Esophagus muscularis mucosa (tissue), 4 donors: ENCODE results near the gene GLCCI1. TPM values are rescaled to one million over a fixed set of nuclear protein-coding genes. Genes with fewer than 3 reads are reported as not detected.
"Not testable (repeated sequence)": the region's sequence is repeated elsewhere in the genome, so short reads cannot be mapped to it uniquely, and the experiment has no call there.

ENCODE experiments used
- DNase-seq: peaks from one replicate; pipeline ENCODE4 v3.0.0-alpha.2; 2017; ENCODE audit errors: extremely low spot score
- H3K27ac ChIP-seq, 4 donors: fragments of 200-600 bp; sonication (generic); replicated peaks in 1 of 4; 1 replicate in 3 of 4; 2 replicates in 1 of 4; pipeline ENCODE4 v1.5.1; 2016 to 2019; ENCODE audit warnings: mild to moderate bottlenecking in 1 of 4
- H3K27me3 ChIP-seq, 4 donors: fragments of 200-600 bp; sonication (generic); one replicate each; pipeline versions ENCODE4 v1.5.1 to v1.6.0; 2016 to 2019
- H3K36me3 ChIP-seq, 4 donors: fragments of 200-600 bp; sonication (generic); one replicate each; pipeline ENCODE4 v1.5.1; 2016 to 2019
- H3K4me1 ChIP-seq, 4 donors: fragments of 200-600 bp; sonication (generic); one replicate each; pipeline ENCODE4 v1.5.1; 2016 to 2019
- H3K4me3 ChIP-seq, 4 donors: fragments of 200-600 bp; sonication (generic); 1 replicate in 2 of 4; 2 replicates in 2 of 4; pipeline ENCODE4 v1.5.1; 2016 to 2019; ENCODE audit warnings: mild to moderate bottlenecking in 4 of 4, moderate library complexity in 1 of 4
- H3K9me3 ChIP-seq, 4 donors: fragments of 200-600 bp; sonication (generic); 1 replicate in 3 of 4; 2 replicates in 1 of 4; pipeline ENCODE4 v1.5.1; 2016 to 2019
- EP300 ChIP-seq: sonication (generic); formaldehyde crosslinking; IDR thresholded peaks from one replicate; pipeline ENCODE4 v1.6.1; 2017; ENCODE audit warnings: antibody characterized with exemption
- POLR2A ChIP-seq: fragments of 450-650 bp; IDR thresholded peaks from one replicate; pipeline ENCODE4 v1.6.1; 2017; ENCODE audit warnings: antibody characterized with exemption, moderate library complexity, mild to moderate bottlenecking, low read depth
- POLR2AphosphoS5 ChIP-seq, 2 donors: sonication (generic); formaldehyde crosslinking; IDR thresholded peaks; one replicate each; pipeline ENCODE4 v1.6.1; 2017; ENCODE audit warnings: antibody characterized with exemption in 2 of 2
- whole genome bisulfite sequencing: methylation state at CpG from one replicate; pipeline ENCODE4 v1.1.5; 2018; 5-methylcytosine and 5-hydroxymethylcytosine counted together
- intact Hi-C: fragments of 100-400 bp; cut with DNase I; formaldehyde crosslinking; loops from one replicate; pipeline ENCODE4 v1.15.1; 2023
- total RNA-seq, 4 donors: library from RNA; depleted of rRNA; stranded (reverse); fragments of >200 nt; gene quantifications; one replicate each; pipeline versions ENCODE4 v1.1.0 to v1.2.1, GENCODE V29; 2016
- TF ChIP-seq, protein P1 (sequence below), 3 experiments: fragments of 200-600 bp in 2 of 3; fragments of 450-650 bp in 1 of 3; sonication (generic) in 2 of 3; IDR thresholded peaks; one replicate each; pipeline ENCODE4 v1.5.1; 2017 to 2019; ENCODE audit warnings: antibody characterized with exemption in 3 of 3, mild to moderate bottlenecking in 2 of 3, moderate library complexity in 1 of 3

Gene GLCCI1
- total RNA-seq, 4 donors from 2014 or later: 2.8 to 8.3 (median 4.8) TPM

DNA sequence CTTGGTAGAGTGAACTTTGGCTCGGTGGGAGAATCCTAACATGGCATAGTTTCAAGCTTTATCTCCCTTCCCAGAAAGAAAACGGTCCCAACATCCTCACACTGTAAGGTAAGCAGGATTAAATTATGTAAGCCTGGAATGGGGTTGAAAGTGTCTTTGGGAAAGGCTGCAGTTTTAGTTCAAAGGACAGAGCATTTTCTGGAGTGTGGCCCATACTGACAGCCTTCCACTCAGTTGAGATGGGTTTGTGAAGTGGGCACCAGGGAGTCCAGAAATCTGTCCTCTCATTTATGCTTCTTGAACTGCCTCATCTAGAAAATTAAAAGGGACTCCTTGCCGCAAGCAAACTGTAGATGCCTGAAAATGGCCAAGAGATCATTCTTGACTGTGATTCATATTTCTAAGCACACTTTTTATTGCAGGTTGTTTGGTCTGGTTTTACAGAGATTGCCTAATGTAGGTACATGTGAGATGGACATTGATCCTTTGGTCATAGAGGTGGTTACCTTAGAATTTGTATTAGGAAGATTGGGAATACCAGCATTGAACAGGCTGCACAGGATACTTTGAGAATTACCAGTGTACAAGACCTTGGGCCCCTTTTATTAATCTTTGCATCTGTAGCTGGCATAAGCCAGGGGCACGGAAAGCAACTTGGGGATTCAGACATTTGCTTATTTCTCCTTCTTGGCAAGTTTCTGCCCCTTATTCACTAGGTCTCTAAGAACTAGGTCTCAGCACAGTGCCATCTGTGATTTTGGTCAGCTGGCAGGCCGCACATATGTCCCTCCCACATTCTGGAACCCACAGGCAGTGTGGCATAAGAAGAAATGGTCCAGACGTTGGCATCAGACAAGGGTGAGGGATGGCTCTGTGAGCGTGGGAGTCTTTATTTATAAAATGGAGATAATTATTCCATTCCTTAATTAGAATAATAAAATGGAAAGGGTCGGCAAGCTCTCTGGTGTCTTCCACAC, 125.9 kb downstream of the GLCCI1 start:
- 97% methylated on average over 8 of the region's 8 CpGs for WGBS
- no peaks in the 10 kb centered on the region for H3K36me3 ChIP-seq
- no peak overlapping the region for H3K27ac ChIP-seq
- TF ChIP-seq, protein P1, sequence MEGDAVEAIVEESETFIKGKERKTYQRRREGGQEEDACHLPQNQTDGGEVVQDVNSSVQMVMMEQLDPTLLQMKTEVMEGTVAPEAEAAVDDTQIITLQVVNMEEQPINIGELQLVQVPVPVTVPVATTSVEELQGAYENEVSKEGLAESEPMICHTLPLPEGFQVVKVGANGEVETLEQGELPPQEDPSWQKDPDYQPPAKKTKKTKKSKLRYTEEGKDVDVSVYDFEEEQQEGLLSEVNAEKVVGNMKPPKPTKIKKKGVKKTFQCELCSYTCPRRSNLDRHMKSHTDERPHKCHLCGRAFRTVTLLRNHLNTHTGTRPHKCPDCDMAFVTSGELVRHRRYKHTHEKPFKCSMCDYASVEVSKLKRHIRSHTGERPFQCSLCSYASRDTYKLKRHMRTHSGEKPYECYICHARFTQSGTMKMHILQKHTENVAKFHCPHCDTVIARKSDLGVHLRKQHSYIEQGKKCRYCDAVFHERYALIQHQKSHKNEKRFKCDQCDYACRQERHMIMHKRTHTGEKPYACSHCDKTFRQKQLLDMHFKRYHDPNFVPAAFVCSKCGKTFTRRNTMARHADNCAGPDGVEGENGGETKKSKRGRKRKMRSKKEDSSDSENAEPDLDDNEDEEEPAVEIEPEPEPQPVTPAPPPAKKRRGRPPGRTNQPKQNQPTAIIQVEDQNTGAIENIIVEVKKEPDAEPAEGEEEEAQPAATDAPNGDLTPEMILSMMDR (IDR thresholded peaks at IDR 0.05): no peak
- TF ChIP-seq EP300 (no peak), POLR2AphosphoS5 (IDR thresholded peaks at IDR 0.05) (no peak), POLR2A (no peak)
- no peak for DNase-seq
- peaks cover 0 to 4% (median 0%) of the 10 kb centered on the region in 4 donors for H3K9me3 ChIP-seq
- H3K4me3 ChIP-seq: no peak overlapping the region
- H3K27me3 ChIP-seq: no peaks in the 10 kb centered on the region
- no peaks in the 10 kb centered on the region for H3K4me1 ChIP-seq
- intact Hi-C loops: no loop called here

DNA sequence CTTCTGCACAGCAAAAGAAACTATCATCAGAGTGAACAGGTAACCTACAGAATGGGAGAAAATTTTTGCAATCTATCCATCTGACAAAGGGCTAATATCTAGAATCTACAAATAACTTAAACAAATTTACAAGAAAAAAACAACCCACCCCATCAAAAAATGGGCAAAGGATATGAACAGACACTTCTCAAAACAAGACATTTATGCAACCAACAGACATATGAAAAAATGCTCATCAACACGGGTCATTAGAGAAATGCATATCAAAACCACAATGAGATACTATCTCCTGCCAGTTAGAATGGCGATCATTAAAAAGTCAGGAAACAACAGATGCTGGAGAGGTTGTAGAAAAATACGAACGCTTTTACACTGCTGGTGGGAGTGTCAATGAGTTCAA, 132.7 kb downstream of the GLCCI1 start:
- 91% methylated on average over 4 of the region's 4 CpGs for WGBS
- not testable (repeated sequence) for H3K27me3 ChIP-seq

DNA sequence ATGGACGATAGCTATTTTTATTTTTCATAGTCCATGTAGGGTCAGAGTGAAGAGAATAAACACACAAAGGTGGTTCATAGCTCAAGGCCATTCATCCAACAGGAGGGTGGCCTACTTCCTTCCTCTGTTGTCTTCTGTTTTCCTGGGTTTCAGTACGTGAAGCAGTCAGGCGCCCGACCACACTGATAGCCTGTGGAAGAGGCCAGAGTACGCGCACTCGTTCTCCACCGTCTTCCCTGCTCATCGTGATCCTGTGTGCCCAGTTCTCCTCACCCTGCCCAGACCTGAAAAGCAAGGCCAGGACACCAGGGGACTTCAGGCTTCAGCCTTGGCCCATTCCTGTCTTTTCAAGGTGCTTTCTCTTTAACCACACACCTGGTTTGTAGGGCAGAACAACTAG, 134.7 kb downstream of the GLCCI1 start:
- Histone ChIP-seq H3K36me3 (no peaks in the 10 kb centered on the region), H3K4me3 (no peak overlapping the region), H3K4me1 (no peaks in the 10 kb centered on the region), H3K27me3 (no peaks in the 10 kb centered on the region), H3K27ac (no peak overlapping the region), H3K9me3 (peaks cover 0 to 7% (median 5%) of the 10 kb centered on the region in 4 donors)
- intact Hi-C loops: no loop called here
- no peak for TF ChIP-seq EP300
- TF ChIP-seq POLR2A: no peak
- TF ChIP-seq POLR2AphosphoS5 (IDR thresholded peaks at IDR 0.05): no peak
- TF ChIP-seq, protein P1 (IDR thresholded peaks at IDR 0.05): no peak
- 83% methylated on average over 9 of the region's 9 CpGs for WGBS
- no peak for DNase-seq

More for the DNA sequence above, 132.7 kb downstream of the GLCCI1 start:
- not testable (repeated sequence) for H3K9me3 ChIP-seq, H3K27ac ChIP-seq, H3K4me1 ChIP-seq, DNase-seq, H3K36me3 ChIP-seq, H3K4me3 ChIP-seq
- intact Hi-C loops: loop anchor here (2.0 kb wide), 1 partner anchor 36 kb away; no protein-coding TSS in a partner anchor

DNA sequence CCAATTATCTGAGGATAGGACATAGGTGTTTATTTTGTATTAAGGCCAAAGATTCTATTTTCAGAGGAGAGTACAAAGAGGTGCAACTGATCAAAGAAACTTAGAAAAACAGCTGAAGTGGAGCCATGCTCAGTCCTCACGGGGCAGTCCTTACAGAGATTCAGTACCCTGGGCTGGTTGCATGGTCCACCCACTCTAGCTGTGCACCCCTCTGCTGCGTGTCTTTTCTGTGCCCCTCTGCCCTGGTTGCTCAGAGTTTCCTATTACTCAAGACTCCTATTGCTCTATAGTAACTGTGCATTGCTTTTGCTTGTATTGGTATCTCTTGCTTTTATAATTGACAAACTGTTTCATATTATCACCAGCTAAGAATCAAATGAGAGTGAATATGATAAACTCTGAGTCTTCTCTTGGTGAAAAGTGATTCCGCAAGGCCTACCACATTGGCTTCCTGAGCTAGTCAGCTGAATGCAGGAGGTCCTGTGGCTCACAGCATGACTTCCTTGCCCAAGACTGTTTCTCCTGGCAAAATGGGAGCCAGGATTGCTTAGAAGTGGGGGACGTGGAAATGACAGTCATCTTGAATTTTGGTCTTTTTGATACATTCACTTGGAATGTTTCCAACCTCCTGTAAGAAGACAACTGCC, 137.0 kb downstream of the GLCCI1 start:
- 49% methylated on average over 4 of the region's 4 CpGs for WGBS

More for the DNA sequence above, 137.0 kb downstream of the GLCCI1 start:
- DNase-seq: no peak
- TF ChIP-seq EP300 (no peak), POLR2AphosphoS5 (IDR thresholded peaks at IDR 0.05) (no peak), POLR2A (no peak)
- TF ChIP-seq, protein P1 (IDR thresholded peaks at IDR 0.05): no peak
- peaks cover 0 to 7% (median 2%) of the 10 kb centered on the region in 4 donors for H3K9me3 ChIP-seq
- intact Hi-C loops: no loop called here
- no peak overlapping the region for H3K4me3 ChIP-seq
- H3K27me3 ChIP-seq: no peaks in the 10 kb centered on the region
- no peak overlapping the region for H3K27ac ChIP-seq
- no peaks in the 10 kb centered on the region for H3K36me3 ChIP-seq
- H3K4me1 ChIP-seq: no peaks in the 10 kb centered on the region
